Activated CD4-positive, CD25-positive, alpha-beta regulatory T cell treated with anti-CD3 and anti-CD28 coated beads, Interleukin-2, amount 50 U/mL, for 24 hours (primary cell): ENCODE results near the gene OR51I2.

Experiments
- ATAC-seq, 2 donors: fragments of 150-1000 bp; cut with Tn5 transposase; one replicate each; pipeline ENCODE4 v1.10.0; 2021; ENCODE audit warnings: mild to moderate bottlenecking in 1 of 2, moderate library complexity in 1 of 2

Gene OR51I2

GRCh38 chr11:5449023-5449422 is at the start of gene OR51I2:
OR51I2 (plus strand) TSS chr11:5449323; CDS start chr11:5453489, 4,166 bp downstream.
- no peak for ATAC-seq

- ATAC-seq, result no peak
These were observed 44.0 kb upstream of the OR51I2 start for GRCh38 chr11:5405173-5405572.

- ATAC-seq, result no peak
These were observed 28.1 kb upstream of the OR51I2 start for GRCh38 chr11:5420993-5421392.

- ATAC-seq, result no peak
These were observed 27.3 kb upstream of the OR51I2 start, which contains the start of gene OR51Q1 for GRCh38 chr11:5421811-5422210. OR51Q1 (plus strand) TSS chr11:5422111; CDS start chr11:5422201, 90 bp downstream.

- no peak for ATAC-seq
These were observed 26.0 kb upstream of the OR51I2 start for GRCh38 chr11:5423131-5423530.

- no peak for ATAC-seq
These were observed 7.7 kb upstream of the OR51I2 start, which contains the start of gene OR51I1 for GRCh38 chr11:5441414-5441813. OR51I1 (minus strand) TSS chr11:5441514; CDS start chr11:5441514, 0 bp downstream.

- ATAC-seq, result no peak
These were observed 5.2 kb upstream of the OR51I2 start for GRCh38 chr11:5443835-5444393.

GRCh38 chr11:5449432-5449831 is 309 bp downstream of the OR51I2 start:
- no peak for ATAC-seq

- ATAC-seq, result no peak
These were observed 12.0 kb downstream of the OR51I2 start for GRCh38 chr11:5460983-5461621.

- no peak for ATAC-seq
These were observed 18.4 kb downstream of the OR51I2 start for GRCh38 chr11:5467527-5467926.

- ATAC-seq, result no peak
These were observed 24.8 kb downstream of the OR51I2 start for GRCh38 chr11:5473921-5474320.

- no peak for ATAC-seq
These were observed 27.2 kb downstream of the OR51I2 start for GRCh38 chr11:5476186-5476819.

- no peak for ATAC-seq
These were observed 36.9 kb downstream of the OR51I2 start for GRCh38 chr11:5486003-5486402.

- peak in 1 of 2 donors; percentile 10 for ATAC-seq
These were observed 37.3 kb downstream of the OR51I2 start for GRCh38 chr11:5486421-5486820.

- no peak for ATAC-seq
These were observed 39.3 kb downstream of the OR51I2 start, which contains the start of gene OR52D1 for GRCh38 chr11:5488385-5488784. OR52D1 (plus strand) TSS chr11:5488685; CDS start chr11:5488707, 22 bp downstream.

GRCh38 chr11:5488798-5489399 is 39.8 kb downstream of the OR51I2 start:
- ATAC-seq, result no peak

GRCh38 chr11:5489576-5490357 is 40.6 kb downstream of the OR51I2 start:
- no peak for ATAC-seq

- no peak for ATAC-seq
These were observed 50.5 kb downstream of the OR51I2 start for GRCh38 chr11:5499671-5500070.

GRCh38 chr11:5500393-5500801 is 51.3 kb downstream of the OR51I2 start:
- ATAC-seq, result no peak

GRCh38 chr11:5504403-5504921 is 55.3 kb downstream of the OR51I2 start:
- no peak for ATAC-seq

GRCh38 chr11:5505363-5506048 is 56.4 kb downstream of the OR51I2 start:
- no peak for ATAC-seq
